Measurements from ENCODE around the gene DHRS13.
"Not testable (repeated sequence)": the region's sequence is repeated elsewhere in the genome, so short reads cannot be mapped to it uniquely, and the experiment has no call there.

Gene DHRS13

GRCh38 chr17:28895794-28896447, 7.0 kb downstream of the DHRS13 start:
- H3K4me3 ChIP-seq (ENCODE audit: low read depth, low read length): peak overlapping the region; percentile 87
- no peak for TF ChIP-seq CTCF (IDR thresholded peaks at IDR 0.05; ENCODE audit: low read depth, low read length)

- H3K4me3 ChIP-seq (ENCODE audit: low read depth, low read length): not testable (repeated sequence)
These were observed 9.4 kb downstream of the DHRS13 start for GRCh38 chr17:28893248-28894183.

- no peak overlapping the region for H3K4me3 ChIP-seq (ENCODE audit: low read depth, low read length)
- TF ChIP-seq CTCF (IDR thresholded peaks at IDR 0.05; ENCODE audit: low read depth, low read length): no peak
These were observed 10.9 kb downstream of the DHRS13 start for GRCh38 chr17:28892024-28892423.

GRCh38 chr17:28891201-28891600, 11.7 kb downstream of the DHRS13 start:
- H3K4me3 ChIP-seq (ENCODE audit: low read depth, low read length): no peak overlapping the region
- TF ChIP-seq CTCF (IDR thresholded peaks at IDR 0.05; ENCODE audit: low read depth, low read length): no peak

GRCh38 chr17:28889996-28890395, 12.9 kb downstream of the DHRS13 start:
- TF ChIP-seq CTCF (IDR thresholded peaks at IDR 0.05; ENCODE audit: low read depth, low read length): no peak
- no peak overlapping the region for H3K4me3 ChIP-seq (ENCODE audit: low read depth, low read length)

GRCh38 chr17:28888832-28889231, 14.0 kb downstream of the DHRS13 start:
- no peak overlapping the region for H3K4me3 ChIP-seq (ENCODE audit: low read depth, low read length)
- no peak for TF ChIP-seq CTCF (IDR thresholded peaks at IDR 0.05; ENCODE audit: low read depth, low read length)

GRCh38 chr17:28887871-28888471, 14.9 kb downstream of the DHRS13 start:
- no peak overlapping the region for H3K4me3 ChIP-seq (ENCODE audit: low read depth, low read length)
- TF ChIP-seq CTCF (IDR thresholded peaks at IDR 0.05; ENCODE audit: low read depth, low read length): no peak

All from WI38 (cell line).